ENCODE results near the gene FGFBP1. TPM values are rescaled to one million over a fixed set of nuclear protein-coding genes. Genes with fewer than 3 reads are reported as not detected.

Gene FGFBP1
- total and polyA plus RNA-seq, 2 donors (not counting 3 experiments of a cell fraction or from before 2014, with no cell fraction given): not detected

GRCh38 chr4:15951781-15952180, 13.2 kb upstream of the FGFBP1 start:
- TF ChIP-seq MAX (IDR thresholded peaks at IDR 0.05; ENCODE audit: insufficient read depth, insufficient read length) (no peak), CTCF (IDR thresholded peaks at IDR 0.05; ENCODE audit: extremely low read depth in 1 of 2, insufficient read depth in 1 of 2, low read depth in 1 of 2, low read length in 2 of 2) (no peak), GATA2 (IDR thresholded peaks at IDR 0.05; ENCODE audit: insufficient read depth, insufficient read length, low read depth, low read length) (no peak), POLR2AphosphoS5 (IDR thresholded peaks at IDR 0.05; ENCODE audit: insufficient read depth, low read depth, low read length) (no peak), JUN (IDR thresholded peaks at IDR 0.05; ENCODE audit: borderline replicate concordance, insufficient read depth, insufficient read length, low read depth) (no peak), FOS (IDR thresholded peaks at IDR 0.05; ENCODE audit: borderline replicate concordance, insufficient read depth, low read length) (no peak), MYC (IDR thresholded peaks at IDR 0.05; ENCODE audit: low read depth, low read length) (no peak)
- DNase-seq (ENCODE audit: low read depth, low spot score): no peak
- intact Hi-C loops (cut with micrococcal nuclease): no loop called here
- ChIA-PET POLR2A (no interaction called here), CTCF (interaction anchor here (0.6 to 2.7 kb wide), 2 partner anchors 69 to 146 kb away, joined by 3 to 21 read pairs; no protein-coding TSS in a partner anchor)
- no peaks in the 10 kb centered on the region for H3K4me1 ChIP-seq (ENCODE audit: control insufficient read depth, extremely low read depth, insufficient read depth, low read length)
- no TSS peak for BruUV-seq (replicated peaks)
- H3K27ac ChIP-seq (ENCODE audit: insufficient read depth, low read depth, low read length): no peak overlapping the region
- no peak overlapping the region for H3K4me3 ChIP-seq (replicated peaks in 1 of 3; ENCODE audit: insufficient read depth in 1 of 3, low read depth in 1 of 3, low read length in 3 of 3)
- H3K4me2 ChIP-seq (ENCODE audit: insufficient read depth, low read length): no peak overlapping the region
- dilution Hi-C loops (cut with MboI; ENCODE audit: extremely low pct_ligation_motif_present, low sequenced_read_pairs): no loop called here
- H3K9ac ChIP-seq (replicated peaks; ENCODE audit: extremely low read depth, insufficient read depth, low read length): no peak overlapping the region
- H3K79me2 ChIP-seq (ENCODE audit: control insufficient read depth, insufficient read depth, low read length): no peaks in the 10 kb centered on the region
- no peak overlapping the region for H2AFZ ChIP-seq (ENCODE audit: low read depth, low read length)
- H3K36me3 ChIP-seq (ENCODE audit: control insufficient read depth in 2 of 2, extremely low read depth in 1 of 2, insufficient read depth in 2 of 2, low read length in 2 of 2): no peaks in the 10 kb centered on the region
- no peaks in the 10 kb centered on the region for H3K27me3 ChIP-seq (ENCODE audit: control insufficient read depth in 2 of 2, insufficient read depth in 2 of 2, low read length in 2 of 2)
- H3K9me1 ChIP-seq (replicated peaks; ENCODE audit: control insufficient read depth, extremely low read depth, insufficient read depth, low read length): no peaks in the 10 kb centered on the region
- H3K9me3 ChIP-seq (replicated peaks; ENCODE audit: control insufficient read depth, insufficient read depth, low read length): no peaks in the 10 kb centered on the region
- FAIRE-seq: no peak
- H4K20me1 ChIP-seq (replicated peaks; ENCODE audit: control insufficient read depth, extremely low read depth, insufficient read depth, low read length): no peaks in the 10 kb centered on the region
